NCI-H128 (cell line): ENCODE measurements around the gene FRMPD2.
A peak's percentile ranks its signal among the peaks of the same experiment; 100 is the strongest.
"Not testable (repeated sequence)": the region's sequence is repeated elsewhere in the genome, so short reads cannot be mapped to it uniquely, and the experiment has no call there.

ENCODE experiments used
- DNase-seq: peaks from one replicate; lab custom pipeline; 2025; ENCODE audit not compliant: unreplicated experiment; lab: John Stamatoyannopoulos, UW

FRMPD2 gene

GRCh38 chr10:48251525-48252353 lies 22.8 kb downstream of the FRMPD2 start:
- DNase-seq = peak; percentile 7

- DNase-seq = no peak
Measured at GRCh38 chr10:48251152-48251524, 23.4 kb downstream of the FRMPD2 start.

GRCh38 chr10:48249763-48250351 lies 24.6 kb downstream of the FRMPD2 start:
- DNase-seq = no peak

- DNase-seq = no peak
Measured at GRCh38 chr10:48249004-48249762, 25.3 kb downstream of the FRMPD2 start.

- no peak for DNase-seq
Measured at GRCh38 chr10:48248462-48248861, 26.0 kb downstream of the FRMPD2 start.

- no peak for DNase-seq
Measured at GRCh38 chr10:48247680-48248079, 26.8 kb downstream of the FRMPD2 start.

GRCh38 chr10:48246501-48246900 lies 28.0 kb downstream of the FRMPD2 start:
- no peak for DNase-seq

GRCh38 chr10:48245977-48246376 lies 28.5 kb downstream of the FRMPD2 start:
- no peak for DNase-seq

GRCh38 chr10:48243921-48244320 lies 30.6 kb downstream of the FRMPD2 start:
- DNase-seq = not testable (repeated sequence)

GRCh38 chr10:48243487-48243886 lies 31.0 kb downstream of the FRMPD2 start:
- DNase-seq = no peak

- no peak for DNase-seq
Measured at GRCh38 chr10:48242171-48242904, 32.2 kb downstream of the FRMPD2 start.

GRCh38 chr10:48241332-48241731 lies 33.2 kb downstream of the FRMPD2 start:
- no peak for DNase-seq

- no peak for DNase-seq
Measured at GRCh38 chr10:48240196-48240595, 34.3 kb downstream of the FRMPD2 start.

- no peak for DNase-seq
Measured at GRCh38 chr10:48239618-48240017, 34.9 kb downstream of the FRMPD2 start.

GRCh38 chr10:48238826-48239520 lies 35.5 kb downstream of the FRMPD2 start:
- DNase-seq = no peak

- no peak for DNase-seq
Measured at GRCh38 chr10:48237259-48238250, 36.9 kb downstream of the FRMPD2 start.

- DNase-seq = no peak
Measured at GRCh38 chr10:48236199-48236621, 38.3 kb downstream of the FRMPD2 start.

- no peak for DNase-seq
Measured at GRCh38 chr10:48235501-48235900, 39.0 kb downstream of the FRMPD2 start.

- no peak for DNase-seq
Measured at GRCh38 chr10:48234787-48235186, 39.7 kb downstream of the FRMPD2 start.
